Endothelial cell of umbilical vein (primary cell): ENCODE measurements around the gene ZP2.
"Not testable (repeated sequence)": the region's sequence is repeated elsewhere in the genome, so short reads cannot be mapped to it uniquely, and the experiment has no call there.

Experiments
- CTCF ChIP-seq, 2 donors: IDR thresholded peaks; 1 replicate in 1 of 2; 2 replicates in 1 of 2; pipeline ENCODE4 v1.5.1; 2011; ENCODE audit warnings: low read length in 2 of 2, mild to moderate bottlenecking in 2 of 2, moderate library complexity in 2 of 2, control low read depth in 1 of 2, inconsistent platforms in 1 of 2, low read depth in 1 of 2; ENCODE audit not compliant: insufficient read depth in 1 of 2; ENCODE audit errors: extremely low read depth in 1 of 2
- JUN ChIP-seq: IDR thresholded peaks from 2 replicates; pipeline ENCODE4 v1.6.1; 2011; ENCODE audit warnings: borderline replicate concordance, low read depth; ENCODE audit not compliant: insufficient read length, insufficient read depth
- MYC ChIP-seq: IDR thresholded peaks from one replicate; pipeline ENCODE4 v1.6.1; 2011; ENCODE audit warnings: mild to moderate bottlenecking, low read depth, low read length
- POLR2A ChIP-seq: IDR thresholded peaks from 2 replicates; pipeline ENCODE4 v1.6.1; 2012; ENCODE audit warnings: low read depth, mild to moderate bottlenecking, control low read depth, low read length

GRCh38 chr16:21195330-21195729 is 16.0 kb downstream of the ZP2 start:
- TF ChIP-seq CTCF (IDR thresholded peaks at IDR 0.05; ENCODE audit: extremely low read depth in 1 of 2, insufficient read depth in 1 of 2, low read depth in 1 of 2, low read length in 2 of 2); MYC; POLR2A; JUN: not testable (repeated sequence)
